ENCODE data around the gene ZKSCAN2. TPM values are rescaled to one million over a fixed set of nuclear protein-coding genes. Genes with fewer than 3 reads are reported as not detected.

The ZKSCAN2 gene
- total RNA-seq: 2.8 and 3.3 TPM in 2 replicates

DNA sequence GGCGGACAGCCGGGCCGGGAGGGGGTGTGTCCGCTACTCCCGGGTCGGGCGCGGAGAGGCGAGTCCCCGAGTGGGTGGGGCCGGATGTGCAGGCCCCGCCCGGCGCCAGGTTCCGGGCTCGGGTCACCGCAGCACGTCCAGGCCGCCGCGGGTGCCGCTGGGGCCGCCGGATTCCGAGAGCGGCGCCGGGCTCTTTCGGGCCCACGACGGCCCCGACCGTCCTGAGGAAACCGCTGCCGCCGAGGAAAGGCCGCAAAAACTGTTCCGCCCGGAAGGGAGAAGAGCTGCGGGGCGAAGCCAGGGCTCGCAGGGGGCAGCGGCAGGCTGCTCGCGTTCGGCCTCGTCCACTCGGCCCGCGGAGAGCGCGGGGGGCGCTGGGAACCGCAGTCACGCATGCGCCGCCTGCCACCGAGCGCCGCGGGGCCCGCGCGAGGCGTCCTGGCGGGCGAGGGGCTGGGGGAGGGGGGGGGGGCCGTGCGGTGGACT is at the start of gene ZKSCAN2:
Gene ZKSCAN2, minus strand, starts transcription at position 376 of the 486 bp plus-strand sequence. CDS start 718 bp downstream, outside the sequence.

Other genes with a start within 250 kb of the ZKSCAN2 start
- 13.5 and 15.7 TPM in 2 replicates for gene ARHGAP17, start 242.5 kb downstream of the ZKSCAN2 start, total RNA-seq
- 47.7 and 72.7 TPM in 2 replicates for gene LCMT1, start 146.1 kb downstream of the ZKSCAN2 start, total RNA-seq
- not detected in 2 replicates for gene AQP8, start 40.9 kb downstream of the ZKSCAN2 start, total RNA-seq

All from regular cardiac myocyte (primary cell).